Keratinocyte (primary cell): ENCODE measurements around the gene SNX20.

Source experiments
- CTCF ChIP-seq, 3 experiments: IDR thresholded peaks in 1 of 3; conservative IDR thresholded peaks in 1 of 3; optimal IDR thresholded peaks in 1 of 3; 2 replicates in 2 of 3; 3 replicates in 1 of 3; pipeline versions ENCODE3 to v1.5.1; 2011; ENCODE audit warnings: low read length in 3 of 3, mild to moderate bottlenecking in 3 of 3, moderate library complexity in 2 of 3, control low read depth in 1 of 3, inconsistent platforms in 1 of 3; ENCODE audit not compliant: insufficient read depth in 2 of 3; ENCODE audit errors: extremely low read depth in 1 of 3
- EZH2 ChIP-seq: IDR thresholded peaks from one replicate; pipeline ENCODE4 v1.6.1; 2012; ENCODE audit warnings: inconsistent platforms, mild to moderate bottlenecking, low read length, moderate library complexity

DNA sequence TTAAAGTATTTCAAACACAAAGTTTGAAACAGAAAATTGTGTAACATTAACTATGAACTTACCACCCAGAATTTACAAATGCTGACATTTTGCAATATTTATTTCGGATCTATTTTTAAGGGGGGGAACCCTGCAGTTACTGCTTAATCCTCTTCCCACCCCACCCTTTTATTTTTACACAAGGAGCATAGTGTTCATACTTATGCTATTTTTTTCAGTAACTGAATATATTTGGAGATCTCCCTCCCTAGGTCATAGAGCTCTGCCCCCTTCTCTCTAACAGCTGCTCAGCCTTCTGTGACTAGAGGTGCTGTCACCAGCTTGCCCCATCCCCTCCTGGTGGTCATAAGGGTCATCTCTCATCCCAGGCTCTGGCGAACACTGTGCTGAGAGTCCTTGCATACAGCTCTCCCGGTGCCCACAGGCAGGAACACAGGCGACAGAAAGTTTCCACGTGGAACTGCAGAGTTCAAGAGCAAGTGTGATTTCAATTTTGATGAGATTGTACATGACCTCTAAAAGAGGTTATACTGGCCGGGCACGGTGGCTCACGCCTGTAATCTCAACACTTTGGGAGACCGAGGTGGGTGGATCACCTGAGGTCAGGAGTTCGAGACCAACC is 44.2 kb downstream of the SNX20 start:
- TF ChIP-seq CTCF (optimal IDR thresholded peaks at IDR 0.05 in 1 of 3, IDR thresholded peaks at IDR 0.05 in 1 of 3, conservative IDR thresholded peaks at IDR 0.05 in 1 of 3; ENCODE audit: extremely low read depth in 1 of 3, insufficient read depth in 2 of 3, low read length in 3 of 3) = no peak
- TF ChIP-seq EZH2 = no peak
